Neural cell (in vitro differentiated cells): Measurements from ENCODE around the gene SSBP3.

Experiments
- CTCF ChIP-seq: fragments of 450-650 bp; IDR thresholded peaks from 2 replicates; pipeline ENCODE4 v1.5.1; 2014; ENCODE audit warnings: antibody characterized with exemption, mild to moderate bottlenecking, moderate library complexity; ENCODE audit not compliant: poor library complexity, severe bottlenecking
- EZH2 ChIP-seq: fragments of 200-600, 300-800 bp; shearing (Covaris generic), sonication (generic); IDR thresholded peaks from 2 replicates; pipeline ENCODE4 v1.6.1; 2014; ENCODE audit warnings: antibody characterized with exemption, low read length, borderline replicate concordance, mild to moderate bottlenecking; ENCODE audit not compliant: insufficient read depth, poor library complexity, severe bottlenecking
- MXI1 ChIP-seq: fragments of 450-650 bp; conservative IDR thresholded peaks from 2 replicates; pipeline ENCODE4 v1.6.1; 2014; ENCODE audit warnings: antibody characterized with exemption, mild to moderate bottlenecking; ENCODE audit not compliant: poor library complexity, severe bottlenecking
- POLR2AphosphoS5 ChIP-seq: IDR thresholded peaks from 2 replicates; pipeline ENCODE4 v1.6.1; 2012
- RAD21 ChIP-seq: fragments of 450-650 bp; conservative IDR thresholded peaks from 2 replicates; pipeline ENCODE4 v1.6.1; 2014; ENCODE audit warnings: antibody characterized with exemption, mild to moderate bottlenecking, moderate library complexity
- REST ChIP-seq: IDR thresholded peaks from 2 replicates; pipeline ENCODE4 v1.6.1; 2012; ENCODE audit warnings: borderline replicate concordance
- SMC3 ChIP-seq: fragments of 450-650 bp; conservative IDR thresholded peaks from 2 replicates; pipeline ENCODE4 v1.6.1; 2014; ENCODE audit warnings: antibody characterized with exemption, mild to moderate bottlenecking, moderate library complexity; ENCODE audit not compliant: poor library complexity
- TAF1 ChIP-seq: IDR thresholded peaks from 2 replicates; pipeline ENCODE4 v1.6.1; 2012; ENCODE audit warnings: low read depth

- no peak for TF ChIP-seq CTCF
- TF ChIP-seq TAF1, result no peak
- no peak for TF ChIP-seq POLR2AphosphoS5
- TF ChIP-seq RAD21, result no peak
- TF ChIP-seq EZH2, result no peak
- no peak for TF ChIP-seq REST
- no peak for TF ChIP-seq MXI1
- TF ChIP-seq SMC3, result no peak
Measured at GRCh38 chr1:54240741-54241335, 165.4 kb downstream of the SSBP3 start.
